H9 (cell line): ENCODE measurements around the gene ENGASE. TPM values are rescaled to one million over a fixed set of nuclear protein-coding genes. Genes with fewer than 3 reads are reported as not detected.
A peak's percentile ranks its signal among the peaks of the same experiment; 100 is the strongest.

Source experiments
- DNase-seq: peaks from one replicate; pipeline ENCODE4 v3.0.0-alpha.2; 2017
- H2AFZ ChIP-seq: one replicate; pipeline ENCODE4 v1.6.1; 2013; ENCODE audit warnings: mild to moderate bottlenecking, low read length, control low read depth, moderate library complexity
- H2AK5ac ChIP-seq: 2 replicates; pipeline ENCODE4 v1.6.1; 2013; ENCODE audit warnings: low read length, control low read depth, mixed read lengths; ENCODE audit not compliant: insufficient read length
- H2BK120ac ChIP-seq: one replicate; pipeline ENCODE4 v1.6.1; 2013; ENCODE audit warnings: low read depth, mild to moderate bottlenecking, low read length, control low read depth, inconsistent platforms; ENCODE audit not compliant: poor library complexity, severe bottlenecking
- H2BK12ac ChIP-seq: 2 replicates; pipeline ENCODE4 v1.6.1; 2013; ENCODE audit warnings: low read length, control low read depth, mixed read lengths, low read depth; ENCODE audit not compliant: insufficient read length
- H2BK15ac ChIP-seq: 2 replicates; pipeline ENCODE4 v1.6.1; 2013; ENCODE audit warnings: low read depth, low read length, control low read depth
- H2BK20ac ChIP-seq: one replicate; pipeline ENCODE4 v1.6.1; 2013; ENCODE audit warnings: low read depth, mild to moderate bottlenecking, low read length, control low read depth, inconsistent platforms; ENCODE audit not compliant: poor library complexity, severe bottlenecking
- H2BK5ac ChIP-seq: 2 replicates; pipeline ENCODE4 v1.6.1; 2013; ENCODE audit warnings: low read length, control low read depth, mixed read lengths; ENCODE audit not compliant: insufficient read length
- H3K14ac ChIP-seq: 2 replicates; pipeline ENCODE4 v1.6.1; 2013; ENCODE audit warnings: low read length, control low read depth; ENCODE audit not compliant: insufficient read depth
- H3K18ac ChIP-seq: 2 replicates; pipeline ENCODE4 v1.6.1; 2013; ENCODE audit warnings: low read depth, mild to moderate bottlenecking, mixed read lengths, low read length, control low read depth; ENCODE audit not compliant: insufficient read length
- H3K23ac ChIP-seq: 2 replicates; pipeline ENCODE4 v1.6.1; 2013; ENCODE audit warnings: low read length, control low read depth, mixed read lengths, low read depth; ENCODE audit not compliant: insufficient read length
- H3K23me2 ChIP-seq: 2 replicates; pipeline ENCODE4 v1.6.1; 2013; ENCODE audit warnings: low read depth, mild to moderate bottlenecking, mixed read lengths, low read length, control low read depth; ENCODE audit not compliant: insufficient read length, poor library complexity, severe bottlenecking
- H3K27ac ChIP-seq: 2 replicates; pipeline ENCODE4 v1.5.1; 2013; ENCODE audit warnings: low read length, control low read depth, mixed read lengths, low read depth; ENCODE audit not compliant: insufficient read length
- H3K27me3 ChIP-seq: 2 replicates; pipeline ENCODE4 v1.6.1; 2013; ENCODE audit warnings: low read length, control low read depth, inconsistent platforms; ENCODE audit not compliant: insufficient read depth
- H3K4ac ChIP-seq: 2 replicates; pipeline ENCODE4 v1.6.1; 2013; ENCODE audit warnings: low read depth, mild to moderate bottlenecking, control low read depth, inconsistent platforms, low read length, moderate library complexity
- H3K4me1 ChIP-seq: 2 replicates; pipeline ENCODE4 v1.6.1; 2013; ENCODE audit warnings: low read length, control low read depth, inconsistent platforms; ENCODE audit not compliant: insufficient read depth
- H3K4me2 ChIP-seq: 2 replicates; pipeline ENCODE4 v1.6.1; 2013; ENCODE audit warnings: low read length, control low read depth, mixed read lengths; ENCODE audit not compliant: insufficient read length, insufficient read depth
- H3K56ac ChIP-seq: 2 replicates; pipeline ENCODE4 v1.6.1; 2013; ENCODE audit warnings: low read depth, mild to moderate bottlenecking, mixed read lengths, low read length, control low read depth; ENCODE audit not compliant: insufficient read length
- H3K79me1 ChIP-seq: 2 replicates; pipeline ENCODE4 v1.6.1; 2013; ENCODE audit warnings: low read depth, mild to moderate bottlenecking, moderate library complexity, low read length, control low read depth, inconsistent platforms; ENCODE audit not compliant: insufficient read depth, poor library complexity, severe bottlenecking
- H3K79me2 ChIP-seq: 2 replicates; pipeline ENCODE4 v1.6.1; 2013; ENCODE audit warnings: low read length, control low read depth, inconsistent platforms; ENCODE audit not compliant: insufficient read depth
- H3K9ac ChIP-seq: 2 replicates; pipeline ENCODE4 v1.6.1; 2013; ENCODE audit warnings: low read length, control low read depth, mixed read lengths; ENCODE audit not compliant: insufficient read length; ENCODE audit errors: extremely low read depth
- H3K9me3 ChIP-seq: one replicate; pipeline ENCODE4 v1.6.1; 2013; ENCODE audit warnings: low read depth, low read length, inconsistent platforms; ENCODE audit not compliant: control insufficient read depth
- H3T11ph ChIP-seq: one replicate; pipeline ENCODE4 v1.6.1; 2013; ENCODE audit warnings: mild to moderate bottlenecking, low read length, control low read depth, inconsistent platforms
- H4K20me1 ChIP-seq: one replicate; pipeline ENCODE4 v1.6.1; 2013; ENCODE audit not compliant: control insufficient read depth, insufficient read length, insufficient read depth
- H4K5ac ChIP-seq: 2 replicates; pipeline ENCODE4 v1.6.1; 2013; ENCODE audit warnings: low read depth, mild to moderate bottlenecking, mixed read lengths, low read length, control low read depth; ENCODE audit not compliant: insufficient read length
- H4K8ac ChIP-seq: replicated peaks from 2 replicates; pipeline ENCODE4 v1.6.1; 2013; ENCODE audit warnings: low read length, control low read depth, mixed read lengths, low read depth; ENCODE audit not compliant: insufficient read length
- H4K91ac ChIP-seq: 2 replicates; pipeline ENCODE4 v1.6.1; 2013; ENCODE audit warnings: low read depth, mild to moderate bottlenecking, moderate library complexity, mixed read lengths, low read length, control low read depth; ENCODE audit not compliant: insufficient read length
- H3K27ac Mint-ChIP-seq, 3 experiments: 2 replicates in 2 of 3; 3 replicates in 1 of 3; pipeline ENCODE4 v1.8.0; 2020 to 2021; ENCODE audit warnings: mixed read lengths in 3 of 3, mild to moderate bottlenecking in 1 of 3, moderate library complexity in 1 of 3
- H3K27me3 Mint-ChIP-seq: 2 replicates; pipeline ENCODE4 v1.8.0; 2021; ENCODE audit warnings: low read depth, mild to moderate bottlenecking, moderate library complexity, mixed read lengths
- H3K36me3 Mint-ChIP-seq, 3 experiments: 2 replicates in 2 of 3; 3 replicates in 1 of 3; pipeline ENCODE4 v1.8.0; 2020 to 2021; ENCODE audit warnings: low read depth in 3 of 3, mixed read lengths in 3 of 3; ENCODE audit not compliant: insufficient read depth in 1 of 3
- H3K4me1 Mint-ChIP-seq, 2 experiments: 2 replicates each; pipeline ENCODE4 v1.8.0; 2020; ENCODE audit warnings: mixed read lengths in 2 of 2
- H3K4me3 Mint-ChIP-seq, 2 experiments: 2 replicates in 1 of 2; 3 replicates in 1 of 2; pipeline ENCODE4 v1.8.0; 2020 to 2021; ENCODE audit warnings: mild to moderate bottlenecking in 2 of 2, mixed read lengths in 2 of 2, moderate library complexity in 1 of 2
- H3K9me3 Mint-ChIP-seq, 2 experiments: 2 replicates in 1 of 2; 3 replicates in 1 of 2; pipeline ENCODE4 v1.8.0; 2020; ENCODE audit warnings: mild to moderate bottlenecking in 2 of 2, mixed read lengths in 2 of 2, moderate library complexity in 1 of 2
- WGBS: extraction: QIAGEN DNeasy Blood & Tissue Kit; methylation state at CpG from one replicate; pipeline ENCODE4 v1.1.7; 2013; ENCODE audit warnings: missing lambda C conversion rate, low lambda C conversion rate, mixed read lengths; ENCODE audit not compliant: insufficient read length; ENCODE audit errors: extremely low coverage; 5-methylcytosine and 5-hydroxymethylcytosine counted together
- total RNA-seq: library from RNA; stranded (reverse); gene quantifications from 2 replicates; pipeline ENCODE4 v1.2.1, GENCODE V29; 2021
- TF ChIP-seq, protein P1 (sequence below): fragments of 200-600 bp; sonication (generic); conservative IDR thresholded peaks from 3 replicates; pipeline ENCODE4 v1.8.0; 2021; ENCODE audit warnings: antibody characterized with exemption, mild to moderate bottlenecking

The ENGASE gene
- total RNA-seq, 1 experiment from 2014 or later, result 20.6 TPM

DNA sequence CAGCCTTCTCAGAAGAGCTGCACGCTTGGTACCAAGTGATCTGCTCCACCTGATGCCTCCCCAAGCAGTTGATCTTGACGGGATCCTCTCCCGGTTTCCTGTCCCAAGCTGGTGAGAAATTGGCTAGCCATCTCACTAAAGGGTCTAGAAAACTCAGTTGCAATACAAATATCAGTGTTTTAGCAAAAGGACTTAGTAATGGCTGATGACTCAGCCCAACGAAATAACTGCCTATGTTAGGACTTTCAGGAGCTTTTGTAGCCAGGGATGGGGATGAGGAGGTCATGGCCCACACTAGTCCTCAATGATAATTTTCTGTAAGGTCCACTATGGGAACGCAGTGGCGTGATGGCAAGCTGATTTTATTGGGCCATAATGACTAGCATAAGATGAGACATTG lies 23.3 kb upstream of the ENGASE start:
- Histone ChIP-seq H3K9me3 (no peaks in the 10 kb centered on the region), H2AK5ac (no peak overlapping the region), H2BK120ac (no peak overlapping the region), H2BK20ac (no peak overlapping the region), H4K20me1 (no peaks in the 10 kb centered on the region), H2BK15ac (no peak overlapping the region), H4K5ac (no peak overlapping the region), H3K14ac (no peak overlapping the region), H3K27ac (no peak overlapping the region), H3K27me3 (no peaks in the 10 kb centered on the region), H3K79me1 (no peaks in the 10 kb centered on the region), H3K4me1 (no peaks in the 10 kb centered on the region), H2AFZ (no peak overlapping the region), H3K23me2 (no peaks in the 10 kb centered on the region), H3K18ac (no peak overlapping the region), H3K56ac (no peak overlapping the region), H3K79me2 (no peaks in the 10 kb centered on the region), H3K4ac (no peak overlapping the region), H3T11ph (no peak overlapping the region), H3K4me2 (no peak overlapping the region), H2BK12ac (no peak overlapping the region), H4K8ac (no peak overlapping the region), H4K91ac (no peak overlapping the region), H3K9ac (no peak overlapping the region), H2BK5ac (no peak overlapping the region), H3K23ac (no peak overlapping the region)
- H3K36me3 Mint-ChIP-seq, result peaks cover 0 to 4% (median 3%) of the 10 kb centered on the region in 3 experiments; a peak in 2 of 7 replicates
- H3K9me3 Mint-ChIP-seq, result peaks cover 29 to 30% of the 10 kb centered on the region in 2 experiments
- H3K4me3 Mint-ChIP-seq, result no peak overlapping the region
- TF ChIP-seq, protein P1, sequence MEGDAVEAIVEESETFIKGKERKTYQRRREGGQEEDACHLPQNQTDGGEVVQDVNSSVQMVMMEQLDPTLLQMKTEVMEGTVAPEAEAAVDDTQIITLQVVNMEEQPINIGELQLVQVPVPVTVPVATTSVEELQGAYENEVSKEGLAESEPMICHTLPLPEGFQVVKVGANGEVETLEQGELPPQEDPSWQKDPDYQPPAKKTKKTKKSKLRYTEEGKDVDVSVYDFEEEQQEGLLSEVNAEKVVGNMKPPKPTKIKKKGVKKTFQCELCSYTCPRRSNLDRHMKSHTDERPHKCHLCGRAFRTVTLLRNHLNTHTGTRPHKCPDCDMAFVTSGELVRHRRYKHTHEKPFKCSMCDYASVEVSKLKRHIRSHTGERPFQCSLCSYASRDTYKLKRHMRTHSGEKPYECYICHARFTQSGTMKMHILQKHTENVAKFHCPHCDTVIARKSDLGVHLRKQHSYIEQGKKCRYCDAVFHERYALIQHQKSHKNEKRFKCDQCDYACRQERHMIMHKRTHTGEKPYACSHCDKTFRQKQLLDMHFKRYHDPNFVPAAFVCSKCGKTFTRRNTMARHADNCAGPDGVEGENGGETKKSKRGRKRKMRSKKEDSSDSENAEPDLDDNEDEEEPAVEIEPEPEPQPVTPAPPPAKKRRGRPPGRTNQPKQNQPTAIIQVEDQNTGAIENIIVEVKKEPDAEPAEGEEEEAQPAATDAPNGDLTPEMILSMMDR, result no peak
- WGBS, result no CpG with 5 or more reads among the region's 6 CpGs
- peak overlapping the region in 1 of 3 experiments; percentile 53; a peak in 1 of 7 replicates for H3K27ac Mint-ChIP-seq
- H3K27me3 Mint-ChIP-seq, result peaks cover 63% of the 10 kb centered on the region
- H3K4me1 Mint-ChIP-seq, result no peaks in the 10 kb centered on the region; a peak in 1 of 4 replicates
- DNase-seq, result no peak
